ENCODE data around the gene SPOCD1.

Gene SPOCD1

DNA sequence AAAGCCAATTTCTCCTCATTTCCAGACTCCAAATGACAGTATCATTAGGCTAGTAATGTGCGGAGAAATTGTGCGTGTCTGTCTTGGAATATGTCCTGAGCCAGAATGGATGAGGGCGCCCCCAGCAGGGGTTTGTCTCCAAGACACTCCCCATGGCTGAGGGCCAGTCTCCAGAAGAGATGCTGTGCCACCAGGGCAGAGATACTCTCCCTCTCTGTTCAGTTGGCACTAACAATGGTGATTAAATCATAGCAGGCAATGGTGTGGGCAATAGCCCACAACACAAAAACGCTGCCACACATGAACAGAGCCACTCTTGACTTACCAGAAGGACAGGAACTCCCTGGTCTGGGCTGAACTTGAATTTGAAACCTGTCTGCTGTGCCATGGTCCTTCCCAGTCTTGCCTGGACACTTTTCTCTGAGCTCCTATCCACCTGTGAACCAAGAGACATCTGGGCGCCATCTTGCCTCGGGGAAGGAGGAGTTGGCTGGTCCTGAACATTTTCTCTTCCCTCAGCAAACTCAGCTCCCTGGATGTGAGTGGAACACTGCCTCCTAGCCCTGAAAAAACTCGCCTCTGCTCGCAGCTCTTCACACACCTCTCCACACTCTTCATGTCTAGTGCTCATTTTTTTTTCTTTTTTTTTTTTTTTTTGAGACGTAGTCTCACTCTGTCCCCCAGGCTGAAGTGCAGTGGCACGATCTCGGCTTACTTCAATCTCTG is 36.9 kb downstream of the SPOCD1 start:
- 0 out of 2 replicates have a peak overlapping the region, but pooled peaks have one; percentile 1 for H3K27ac ChIP-seq
- TF ChIP-seq ZFX (IDR thresholded peaks at IDR 0.05; ENCODE audit: borderline replicate concordance) (no peak), CTCF (IDR thresholded peaks at IDR 0.05) (0 out of 2 replicates have a peak, but pooled peaks have one; percentile 9)

GRCh38 chr1:31776516-31776915 is 39.3 kb downstream of the SPOCD1 start:
- H3K27ac ChIP-seq, result no peak overlapping the region
- no peak for TF ChIP-seq CTCF (IDR thresholded peaks at IDR 0.05)
- no peak for TF ChIP-seq ZFX (IDR thresholded peaks at IDR 0.05; ENCODE audit: borderline replicate concordance)

GRCh38 chr1:31776032-31776431 is 39.8 kb downstream of the SPOCD1 start:
- no peak for TF ChIP-seq CTCF (IDR thresholded peaks at IDR 0.05)
- no peak overlapping the region for H3K27ac ChIP-seq

GRCh38 chr1:31775210-31775999 is 40.4 kb downstream of the SPOCD1 start:
- H3K27ac ChIP-seq, result no peak overlapping the region
- TF ChIP-seq ZFX (IDR thresholded peaks at IDR 0.05; ENCODE audit: borderline replicate concordance), result no peak
- TF ChIP-seq CTCF (IDR thresholded peaks at IDR 0.05), result no peak

- no peak overlapping the region for H3K27ac ChIP-seq
- TF ChIP-seq ZFX (IDR thresholded peaks at IDR 0.05; ENCODE audit: borderline replicate concordance), result no peak
- no peak for TF ChIP-seq CTCF (IDR thresholded peaks at IDR 0.05)
Measured at GRCh38 chr1:31774495-31774894, 41.3 kb downstream of the SPOCD1 start.

DNA sequence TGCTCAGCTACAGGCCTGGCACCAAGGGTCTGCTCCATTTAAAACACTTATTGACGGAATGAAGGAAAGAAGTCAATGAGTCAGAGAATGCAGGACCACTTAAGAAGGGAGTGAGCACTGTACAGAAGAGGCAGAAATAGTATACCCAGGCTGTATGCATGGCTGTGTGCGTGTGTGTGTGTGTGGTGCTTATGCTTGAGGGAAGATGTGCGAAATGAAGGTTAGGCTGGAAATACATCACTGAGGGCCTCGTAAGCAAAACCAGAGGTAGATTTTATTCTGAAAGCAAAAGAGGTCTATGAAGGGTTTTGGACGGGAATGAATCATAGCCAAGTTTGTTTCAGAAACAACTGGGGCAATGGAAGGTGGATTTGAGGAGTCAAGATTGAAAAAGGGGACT is 42.0 kb downstream of the SPOCD1 start:
- no peak overlapping the region for H3K27ac ChIP-seq
- TF ChIP-seq CTCF (IDR thresholded peaks at IDR 0.05) (no peak), ZFX (IDR thresholded peaks at IDR 0.05; ENCODE audit: borderline replicate concordance) (no peak)

- no peak overlapping the region for H3K27ac ChIP-seq
- TF ChIP-seq CTCF (IDR thresholded peaks at IDR 0.05) (no peak), ZFX (IDR thresholded peaks at IDR 0.05; ENCODE audit: borderline replicate concordance) (no peak)
Measured at GRCh38 chr1:31772669-31773248, 43.1 kb downstream of the SPOCD1 start.
